Measurements from ENCODE around the gene PYY.

The PYY gene

DNA sequence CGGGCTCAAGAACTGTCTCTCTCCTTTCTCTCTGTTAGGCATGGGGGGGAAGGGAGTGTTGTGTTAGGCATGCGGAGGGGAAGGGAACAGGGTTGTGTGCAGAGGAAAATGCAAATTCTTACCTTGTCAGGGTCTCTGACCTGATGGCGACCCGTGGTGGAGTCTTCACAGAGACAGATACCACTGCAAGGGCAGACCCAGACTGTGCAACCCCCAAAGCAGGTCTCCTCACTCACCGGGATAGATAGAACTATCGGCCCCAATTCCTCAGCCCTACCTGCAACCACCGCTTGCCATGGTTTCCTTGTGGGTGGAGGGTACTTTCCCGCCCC, 36.8 kb downstream of the PYY start:
- DNase-seq (ENCODE audit: low read depth in 4 of 4, low spot score in 1 of 4) = no peak

DNA sequence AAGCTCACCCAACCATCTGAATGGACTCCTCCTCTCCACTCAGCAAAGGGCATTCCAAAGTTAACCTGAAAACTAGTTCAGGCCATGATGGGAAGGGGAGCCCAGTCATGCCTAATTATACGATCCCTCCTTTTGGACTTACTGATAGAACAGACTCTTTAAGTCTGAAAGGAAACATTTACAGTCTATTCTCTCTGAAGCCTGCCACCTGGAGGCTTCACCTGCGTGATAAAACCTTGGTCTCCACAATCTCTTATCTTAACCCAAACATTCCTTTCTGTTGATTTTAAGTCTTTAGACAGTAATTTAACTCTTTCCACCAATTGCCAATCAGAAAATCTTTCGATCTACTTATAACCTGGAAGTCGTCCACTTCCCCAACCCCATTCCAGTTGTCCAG, 37.4 kb downstream of the PYY start:
- no peak for DNase-seq (ENCODE audit: low read depth in 4 of 4, low spot score in 1 of 4)

GRCh38 chr17:43915559-43915958, 38.2 kb downstream of the PYY start:
- no peak for DNase-seq (ENCODE audit: low read depth in 4 of 4, low spot score in 1 of 4)

- DNase-seq (ENCODE audit: low read depth in 4 of 4, low spot score in 1 of 4) = no peak
Measured at GRCh38 chr17:43914451-43914850, 39.3 kb downstream of the PYY start.

- DNase-seq (ENCODE audit: low read depth in 4 of 4, low spot score in 1 of 4) = no peak
Measured at GRCh38 chr17:43913584-43913983, 40.2 kb downstream of the PYY start.

- no peak for DNase-seq (ENCODE audit: low read depth in 4 of 4, low spot score in 1 of 4)
Measured at GRCh38 chr17:43912635-43913304, 41.0 kb downstream of the PYY start.

DNA sequence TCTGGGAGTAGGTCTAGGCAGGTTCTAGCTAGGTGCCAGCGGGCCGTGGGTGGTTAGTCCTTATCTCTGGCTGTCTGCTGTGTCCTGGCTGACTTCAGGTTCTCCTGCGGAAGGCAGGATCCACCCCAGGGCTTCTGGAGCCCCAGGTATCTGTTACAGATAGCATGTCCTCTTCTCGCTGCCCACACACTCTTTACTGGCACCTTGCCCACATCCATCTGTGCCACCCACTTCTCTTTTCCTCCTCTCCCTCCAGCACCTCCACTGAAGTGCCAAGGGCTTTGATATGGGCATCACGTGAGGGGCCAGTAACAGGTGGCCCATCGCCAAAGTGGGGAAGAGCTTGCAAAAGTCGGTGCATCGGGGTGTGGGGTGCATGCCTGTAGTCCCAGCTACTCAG, 41.8 kb downstream of the PYY start:
- no peak for DNase-seq (ENCODE audit: low read depth in 4 of 4, low spot score in 1 of 4)

- DNase-seq (ENCODE audit: low read depth in 4 of 4, low spot score in 1 of 4) = no peak
Measured at GRCh38 chr17:43909537-43910231, 44.1 kb downstream of the PYY start.

GRCh38 chr17:43907998-43908721, 45.6 kb downstream of the PYY start:
- DNase-seq (ENCODE audit: low read depth in 4 of 4, low spot score in 1 of 4) = peak in 2 of 4 experiments; percentile 43 to 45

DNA sequence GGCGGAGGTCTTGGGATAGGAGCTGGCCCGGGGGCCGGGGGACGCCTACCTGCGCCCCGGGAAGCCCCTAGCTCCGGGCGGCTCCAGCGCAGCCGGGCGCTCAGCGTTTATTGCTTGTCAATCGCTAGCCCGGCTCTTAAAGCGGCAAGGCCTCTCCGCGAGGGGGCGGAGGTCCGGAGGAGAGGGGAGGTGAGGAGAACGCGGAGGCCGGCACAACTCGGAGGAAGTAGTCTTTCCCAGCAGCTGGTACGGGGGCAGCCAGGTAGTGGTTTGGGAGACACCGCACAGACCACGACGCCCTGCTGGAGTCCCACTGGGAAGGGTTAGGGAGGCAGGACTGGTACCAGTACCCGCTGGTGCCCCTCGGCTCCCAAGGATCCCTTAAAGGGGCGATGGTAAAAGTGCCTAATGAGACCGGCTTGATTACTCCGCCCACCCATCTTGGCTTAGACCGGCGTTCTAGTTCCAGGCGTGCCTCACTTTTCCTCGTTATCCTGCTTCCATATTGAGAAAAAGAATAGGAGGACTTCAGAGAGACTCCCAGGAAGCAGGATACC, 46.2 kb downstream of the PYY start, which contains the start of gene MPP2:
TSS of gene MPP2 (minus strand) at position 112 of the 557 bp plus-strand sequence. CDS start 3,076 bp downstream, outside the sequence.
- DNase-seq (ENCODE audit: low read depth in 4 of 4, low spot score in 1 of 4) = peak in 2 of 4 experiments; percentile 33 to 39

- DNase-seq (ENCODE audit: low read depth in 4 of 4, low spot score in 1 of 4) = no peak
Measured at GRCh38 chr17:43906951-43907424, 46.8 kb downstream of the PYY start.

DNA sequence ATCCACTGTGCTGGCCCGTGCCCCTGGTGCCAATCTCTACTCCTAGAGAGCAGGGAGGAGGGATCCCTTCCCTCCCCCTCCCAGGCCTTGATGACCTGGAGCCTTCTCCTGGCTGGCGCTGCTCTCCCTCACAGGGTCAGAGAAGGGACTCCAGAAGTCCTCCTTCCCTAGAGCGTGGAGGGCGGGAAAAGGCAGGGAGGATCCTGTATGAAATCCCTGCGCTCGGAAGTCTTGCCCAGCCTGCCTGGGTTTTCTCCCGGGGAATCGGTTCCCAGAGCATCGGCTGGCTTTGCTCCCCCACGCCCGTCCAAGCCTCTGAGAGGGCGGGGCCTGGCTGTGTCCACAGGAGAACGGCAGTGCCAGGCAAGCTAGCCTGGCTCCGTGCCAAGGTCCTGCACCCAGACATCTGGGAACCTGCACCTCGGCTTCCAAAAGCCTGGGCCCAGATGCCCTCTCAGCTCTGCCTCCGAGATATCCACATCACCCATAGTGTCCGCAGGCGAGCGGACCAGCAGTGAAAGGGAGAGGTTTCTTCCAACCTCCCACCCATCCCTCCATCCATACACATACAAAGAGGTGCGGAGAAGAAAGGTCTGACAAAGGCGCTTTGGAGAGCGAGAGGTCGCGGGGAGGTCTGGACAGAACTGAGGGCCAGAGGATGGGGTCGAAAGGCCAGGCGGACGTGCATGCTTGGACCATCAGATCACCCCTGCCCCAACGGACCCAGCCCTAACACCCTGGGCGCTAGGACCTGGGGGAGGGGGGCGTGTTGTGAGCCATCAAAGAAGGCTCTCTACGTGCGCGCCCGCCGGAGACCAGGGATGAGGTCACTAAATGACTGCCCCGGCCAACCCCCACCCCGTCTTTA, 47.5 kb downstream of the PYY start:
- no peak for DNase-seq (ENCODE audit: low read depth in 4 of 4, low spot score in 1 of 4)

DNA sequence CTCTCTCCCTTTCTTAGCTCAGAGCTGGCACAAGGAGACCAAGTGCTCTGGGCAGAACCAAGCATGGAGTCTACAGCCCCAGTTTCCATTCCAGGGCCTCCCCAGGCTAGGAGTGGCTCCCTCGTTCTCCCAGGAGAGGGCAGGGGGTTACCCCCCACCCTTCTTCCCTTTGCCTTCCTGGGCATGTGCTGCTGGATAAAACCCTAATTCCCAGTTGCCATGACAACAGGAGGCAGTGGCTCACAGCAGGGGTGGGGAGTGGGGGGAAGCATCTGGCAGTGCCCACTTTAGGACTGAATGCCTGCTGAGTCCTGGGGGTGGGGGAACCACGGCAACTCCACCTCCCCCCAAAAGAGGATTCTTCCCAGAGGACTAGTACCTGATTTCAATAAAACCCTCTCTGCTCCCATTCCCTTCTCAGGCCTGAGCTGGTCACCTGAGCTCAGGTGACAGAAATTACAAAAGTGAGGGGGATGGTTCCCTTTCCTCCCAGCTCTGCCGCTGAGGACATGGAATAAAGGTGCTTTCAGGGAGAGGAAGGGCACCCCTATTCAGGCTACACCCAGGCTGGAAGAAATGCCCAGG, 48.2 kb downstream of the PYY start:
- DNase-seq (ENCODE audit: low read depth in 4 of 4, low spot score in 1 of 4) = no peak

Data from stimulated activated CD4-positive, alpha-beta T cell treated with anti-CD3 and anti-CD28 coated beads, Interleukin-1b, Interleukin-23, amount 100 ng/mL, for 24 hours (primary cell).